Stimulated activated CD8-positive, alpha-beta memory T cell treated with anti-CD3 and anti-CD28 coated beads, Interleukin-4, amount 100 ng/mL, for 1 hour (primary cell): ENCODE measurements around the gene PYGM.

Experiments used
- DNase-seq, 2 donors: peaks; one replicate each; pipeline ENCODE4 v3.0.0-alpha.2; 2020; ENCODE audit warnings: low read depth in 2 of 2, low spot score in 1 of 2

PYGM gene

DNA sequence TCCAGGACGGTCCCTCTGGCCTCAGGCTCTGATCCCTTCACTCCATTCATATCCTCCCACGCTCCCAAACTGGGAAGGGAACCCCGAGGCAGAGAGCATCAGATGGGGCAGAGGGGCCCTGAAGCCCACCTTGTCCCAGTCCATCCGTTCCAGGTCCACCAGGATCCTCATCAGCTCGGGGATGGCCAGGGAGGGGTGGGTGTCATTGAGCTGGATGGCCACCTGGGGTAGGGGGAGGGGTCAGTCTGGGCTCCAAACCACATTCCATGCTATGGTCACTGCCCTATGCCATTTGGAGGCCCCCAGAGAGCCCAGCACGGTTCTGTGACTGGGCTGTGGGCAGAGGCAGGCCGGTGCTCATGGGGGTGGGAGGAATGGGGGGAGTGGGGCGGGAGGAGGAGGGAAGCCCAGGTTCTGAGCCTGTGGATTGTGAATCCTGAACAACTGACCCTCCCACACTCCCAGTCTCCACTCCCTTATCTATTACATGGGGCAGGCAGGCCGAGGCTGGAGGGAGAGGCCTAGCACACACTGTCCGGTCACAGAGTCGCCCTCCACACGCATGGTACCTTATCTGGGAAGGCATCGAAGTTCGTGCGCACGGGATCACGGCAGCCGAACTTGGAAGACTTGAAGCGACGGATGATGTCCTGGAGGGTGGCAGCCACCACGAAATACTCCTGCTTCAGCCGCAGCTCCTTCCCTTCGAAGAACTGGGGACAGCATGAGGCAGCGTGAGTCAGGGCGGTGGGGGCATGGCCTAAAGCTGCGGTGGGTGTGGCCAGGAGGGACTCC lies 5.5 kb downstream of the PYGM start:
- no peak for DNase-seq

DNA sequence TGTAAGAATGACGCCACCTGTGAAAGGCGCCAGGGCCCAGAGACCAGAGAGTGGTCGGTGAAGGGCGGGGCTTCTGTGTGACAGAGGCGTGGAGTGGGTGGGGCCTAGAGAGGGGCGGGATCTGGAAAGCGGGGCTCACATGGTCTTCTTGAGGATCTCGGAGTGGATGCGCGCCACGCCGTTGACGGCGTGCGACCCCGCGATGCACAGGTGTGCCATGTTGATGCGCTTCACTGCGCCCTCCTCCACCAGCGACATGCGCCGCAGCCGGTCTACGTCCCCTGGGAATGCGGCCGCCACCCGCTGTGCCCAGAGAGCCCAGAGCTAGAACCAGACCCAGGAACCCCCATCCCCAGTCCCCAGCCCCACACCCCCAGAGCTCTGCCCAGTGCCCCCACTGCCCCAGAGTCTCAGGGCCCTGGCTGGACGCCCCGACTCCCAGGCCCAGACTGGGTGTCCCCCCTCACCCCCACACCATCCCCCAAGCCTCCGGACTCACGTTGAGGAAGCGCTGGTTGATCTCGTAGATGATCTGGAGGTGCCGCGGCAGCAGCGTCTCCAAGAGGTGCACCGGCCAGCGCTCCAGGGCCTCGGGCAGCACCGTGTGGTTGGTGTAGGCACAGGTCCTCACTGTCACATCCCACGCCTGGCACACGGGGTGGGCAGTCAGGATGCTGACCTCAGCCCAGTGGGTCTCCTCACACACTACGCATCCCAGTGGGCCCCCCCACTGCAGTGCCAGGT lies 6.2 kb downstream of the PYGM start:
- no peak for DNase-seq

DNA sequence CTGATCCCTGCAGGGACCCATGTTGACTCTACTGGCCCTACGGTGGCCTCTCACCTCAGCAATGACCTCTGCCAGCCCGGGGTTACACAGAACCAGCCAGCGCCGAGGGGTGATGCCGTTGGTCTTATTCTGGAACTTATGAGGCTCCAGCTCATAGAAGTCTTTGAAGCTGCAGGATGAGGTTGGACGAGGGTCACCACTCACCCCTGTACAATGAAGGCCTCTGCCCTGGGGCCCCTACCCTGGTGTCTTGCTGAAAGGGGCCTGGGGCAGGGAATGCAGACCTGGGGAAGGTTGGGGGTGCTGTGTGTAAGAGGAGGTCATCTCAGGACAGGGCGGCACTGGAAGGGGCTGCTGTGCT lies 6.8 kb downstream of the PYGM start:
- DNase-seq, result no peak

DNA sequence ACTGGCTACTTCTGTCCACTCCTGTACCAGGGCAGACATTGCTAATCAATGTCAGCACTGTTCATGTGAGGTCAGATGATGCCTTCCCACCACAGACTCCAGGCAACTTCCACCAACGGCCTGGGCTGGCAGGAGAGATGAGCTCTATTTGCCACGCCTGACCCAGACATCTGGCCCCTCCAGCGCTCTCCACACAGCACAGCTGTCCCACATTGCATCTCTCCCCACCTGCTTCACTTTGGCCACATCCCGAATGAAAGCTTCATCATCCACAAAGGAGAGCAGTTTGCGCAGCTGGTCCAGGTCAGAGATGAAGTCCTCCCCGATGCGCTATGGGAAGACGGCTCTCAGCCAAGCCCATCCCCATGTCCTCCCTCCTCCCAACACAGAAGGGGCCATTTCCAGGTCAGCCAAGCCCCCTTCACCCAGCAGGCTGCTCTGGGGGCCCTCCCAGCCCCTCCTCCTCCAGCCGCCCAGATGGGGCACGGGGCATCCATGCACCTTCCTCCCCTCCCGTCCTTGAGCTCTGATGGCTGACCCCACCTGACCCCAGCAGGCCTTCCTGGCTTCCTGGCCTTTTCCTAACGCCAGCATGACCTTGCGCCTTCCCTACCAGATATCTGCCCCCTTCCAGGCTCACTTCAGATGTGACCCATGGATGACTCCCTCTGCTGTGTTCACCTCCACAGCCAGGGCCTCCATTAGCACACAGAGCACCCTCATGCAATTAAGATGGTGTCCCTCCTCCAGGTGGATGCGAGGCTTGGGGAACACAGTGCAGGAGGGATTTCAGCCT lies 7.4 kb downstream of the PYGM start:
- DNase-seq, result no peak

DNA sequence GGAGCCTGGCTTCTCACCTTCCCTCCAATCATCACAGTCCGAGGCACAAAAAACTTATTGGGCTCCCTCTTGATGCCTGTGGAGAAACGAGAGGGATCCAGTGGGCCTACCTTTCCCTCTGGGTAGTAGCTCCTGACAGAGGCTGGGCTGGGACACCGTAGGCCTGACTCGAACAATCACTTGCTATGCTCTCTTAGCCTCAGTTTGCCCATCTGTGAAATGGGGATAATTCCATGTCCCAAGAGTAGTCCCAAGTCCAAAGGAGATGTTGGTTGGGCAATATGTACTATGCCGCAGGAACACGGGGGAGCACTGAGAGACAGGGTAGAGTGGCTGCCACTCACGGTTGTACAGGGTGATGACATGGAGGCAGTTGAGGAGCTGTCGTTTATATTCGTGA lies 8.2 kb downstream of the PYGM start:
- no peak for DNase-seq

DNA sequence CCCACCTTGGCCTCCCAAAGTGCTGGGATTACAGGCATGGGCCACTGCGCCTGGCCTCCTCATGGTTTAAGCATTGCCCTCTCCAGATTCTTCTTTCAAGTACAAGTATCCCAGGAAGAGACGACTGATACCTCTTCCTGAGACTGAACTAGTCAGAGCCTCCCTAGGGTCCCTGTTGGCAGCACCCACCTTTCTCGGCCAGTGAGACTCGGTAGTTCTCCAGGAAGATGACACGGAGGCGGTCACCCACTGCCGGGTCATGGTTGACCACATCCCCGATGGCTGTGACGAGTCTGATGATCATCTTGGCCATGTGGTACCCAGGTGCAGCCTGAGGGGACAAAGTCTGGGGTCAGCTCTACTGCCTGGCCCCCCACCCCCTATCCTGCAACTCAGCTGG lies 8.6 kb downstream of the PYGM start:
- DNase-seq, result no peak

DNA sequence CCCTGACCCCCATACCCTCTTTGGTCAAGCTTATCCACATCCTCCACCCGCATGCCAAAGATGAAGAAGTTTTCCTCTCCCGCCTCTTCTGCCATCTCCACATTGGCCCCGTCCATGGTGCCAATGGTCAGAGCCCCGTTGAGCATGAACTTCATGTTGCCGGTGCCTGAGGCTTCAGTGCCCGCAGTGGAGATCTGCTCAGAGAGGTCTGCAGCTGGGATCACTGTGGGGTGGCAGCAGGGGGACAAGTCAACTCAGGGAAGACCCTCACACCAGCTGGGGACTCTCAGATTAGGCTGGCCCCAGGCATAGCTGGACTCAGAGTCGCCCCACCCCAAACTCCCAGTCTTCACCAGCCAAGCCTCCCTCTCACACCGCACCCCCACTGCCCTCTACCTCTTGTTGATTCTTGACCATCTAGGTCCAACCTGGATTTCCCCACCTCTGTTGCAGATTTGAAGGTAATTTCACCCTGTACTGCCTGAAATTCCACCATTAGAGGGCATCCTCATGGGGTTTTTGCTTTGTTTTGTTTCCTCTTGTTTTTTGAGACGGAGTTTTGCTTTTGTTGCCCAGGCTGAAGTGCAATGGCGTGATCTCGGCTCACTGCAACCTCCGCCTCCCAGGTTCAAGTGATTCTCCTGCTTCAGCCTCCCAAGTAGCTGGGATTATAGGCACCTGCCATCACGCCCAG lies 9.3 kb downstream of the PYGM start:
- no peak for DNase-seq

DNA sequence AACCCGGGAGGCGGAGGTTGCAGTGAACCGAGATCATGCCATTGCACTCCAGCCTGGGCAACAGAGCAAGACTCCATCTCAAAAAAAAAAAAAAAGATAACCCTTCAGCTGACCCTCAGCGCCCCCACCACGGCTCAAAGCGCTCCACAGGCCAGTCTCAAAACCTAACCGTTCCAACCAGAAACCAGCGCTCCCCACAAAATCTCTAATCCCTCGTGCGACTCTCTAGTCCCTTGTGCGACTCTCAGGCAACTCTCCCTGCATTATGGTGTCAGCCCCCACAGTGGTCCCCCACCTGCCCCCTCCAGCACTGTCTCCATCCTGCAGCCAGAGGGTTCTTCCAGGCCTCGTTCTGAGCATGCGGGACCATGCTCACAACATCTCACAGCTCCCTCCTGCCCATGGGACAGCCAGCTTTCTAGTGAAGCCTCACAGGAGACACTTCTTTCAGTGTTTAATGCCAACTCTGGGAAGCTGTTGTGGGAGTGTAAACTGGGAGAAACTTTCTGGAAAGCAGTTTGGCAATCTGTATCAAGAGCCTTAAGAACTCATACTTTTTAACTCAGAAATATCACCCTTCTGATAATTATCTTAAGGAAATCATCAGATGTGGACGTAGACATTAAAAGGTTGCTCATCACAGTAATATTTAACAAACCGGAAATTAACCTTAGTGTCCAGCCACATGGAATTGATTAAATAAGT lies 11.7 kb downstream of the PYGM start:
- no peak for DNase-seq

DNA sequence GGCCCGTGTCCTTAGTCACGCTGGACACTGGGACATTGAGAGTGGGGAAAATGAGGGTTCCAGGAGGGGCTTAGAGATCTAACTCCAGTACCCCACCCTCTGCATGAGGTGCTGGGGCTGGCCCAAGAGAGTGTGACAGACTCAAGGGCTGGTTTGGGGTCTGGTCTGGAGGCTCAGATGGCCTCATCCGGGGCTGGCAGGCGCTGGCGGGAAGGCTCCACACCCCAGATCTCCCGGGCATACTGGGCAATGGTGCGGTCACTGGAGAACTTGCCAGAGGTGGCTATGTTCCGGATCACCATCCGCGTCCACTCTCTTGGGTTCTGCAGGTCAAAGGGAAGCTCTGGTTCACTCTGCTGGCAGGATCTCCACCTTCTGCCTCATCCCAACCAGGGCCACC lies 13.3 kb downstream of the PYGM start:
- no peak for DNase-seq

DNA sequence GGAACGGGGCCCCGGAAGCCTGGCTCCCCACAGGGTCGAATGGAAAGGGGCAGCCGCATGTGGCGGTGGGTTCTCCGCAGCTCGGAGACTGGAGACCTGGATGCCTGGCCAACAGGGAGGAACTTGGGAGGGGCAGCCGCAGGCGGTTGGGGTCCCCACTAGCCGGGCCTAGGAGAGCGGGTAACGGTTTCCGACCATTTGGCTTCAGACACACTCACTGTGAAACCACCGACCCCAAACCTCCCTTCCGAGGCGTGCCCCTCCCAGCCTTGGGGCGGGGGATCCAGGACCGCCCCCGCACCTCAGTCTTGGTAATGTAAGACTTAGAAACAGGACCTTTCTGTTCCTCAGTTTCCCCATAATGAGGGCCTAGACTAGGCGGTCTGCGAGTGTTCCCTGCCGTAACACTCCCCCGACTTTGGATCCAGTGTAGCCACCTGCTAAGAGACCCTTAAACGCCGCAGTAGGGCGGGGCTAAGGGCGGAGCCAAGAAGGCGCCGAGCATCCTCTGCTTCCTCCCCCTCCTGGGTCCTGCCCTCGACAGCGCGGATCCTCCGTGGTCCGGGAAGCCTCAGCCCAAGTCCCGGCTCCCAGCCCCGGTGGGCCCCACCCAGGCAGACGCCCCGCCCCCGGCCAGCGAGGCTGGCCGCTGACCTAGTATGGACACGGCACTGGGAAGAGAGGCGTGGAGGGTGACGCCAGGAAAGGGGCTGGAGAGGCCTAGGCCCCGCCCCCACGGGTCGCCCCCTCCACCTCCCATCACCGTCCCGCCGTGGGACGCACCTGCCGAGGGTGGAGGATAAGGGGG lies 14.0 kb downstream of the PYGM start:
- peak; percentile 57 to 62 for DNase-seq

DNA sequence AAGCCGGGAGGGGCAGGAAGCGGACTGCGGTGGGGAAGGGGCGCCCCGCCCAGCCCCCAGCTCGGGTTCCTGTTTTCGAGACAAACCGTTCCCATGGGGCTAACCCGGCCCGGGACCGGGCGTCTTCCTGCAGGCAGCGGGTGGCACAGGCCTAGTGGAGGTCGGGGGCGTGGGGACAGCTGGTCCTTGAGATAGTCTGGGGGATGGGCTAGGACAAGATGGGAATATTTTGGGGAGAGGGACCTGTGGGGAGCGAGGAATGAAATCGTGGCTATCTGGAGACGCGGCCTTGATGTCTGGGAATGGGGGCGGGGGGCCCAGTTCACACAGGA lies 14.6 kb downstream of the PYGM start:
- DNase-seq, result peak; percentile 45 to 66

DNA sequence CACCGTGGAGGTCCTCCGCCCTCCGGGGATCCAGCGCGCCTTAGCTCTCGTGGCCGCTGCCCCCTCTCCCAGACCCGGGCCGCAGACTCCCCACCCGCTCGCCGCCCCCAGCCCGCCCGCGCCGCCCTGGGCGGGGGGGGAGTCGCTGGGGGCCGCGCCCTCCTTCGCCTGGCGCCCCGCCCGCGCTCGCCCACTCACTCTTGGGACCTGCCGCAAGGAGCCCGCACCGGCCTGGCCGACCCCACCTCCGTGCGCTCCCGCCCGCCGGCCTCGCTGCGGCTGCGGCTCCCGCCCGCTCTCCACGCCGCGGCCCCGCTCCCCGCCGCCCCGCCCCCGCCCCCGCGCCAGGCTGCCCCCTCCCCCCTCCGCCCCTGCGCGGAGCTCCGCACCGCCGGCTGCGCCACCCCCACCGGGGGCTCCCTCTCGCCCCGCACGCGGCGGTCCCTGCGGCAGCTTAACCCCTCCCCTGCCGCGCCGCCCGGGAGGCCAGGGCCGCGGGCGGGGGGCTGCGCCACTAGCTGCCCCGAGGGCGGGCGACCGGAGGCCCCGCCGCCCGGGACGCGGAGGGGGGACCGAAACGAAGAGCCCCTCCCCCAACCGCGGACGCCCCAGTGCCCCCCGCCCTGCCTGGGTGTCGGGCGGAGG lies 15.1 kb downstream of the PYGM start:
- DNase-seq, result no peak

DNA sequence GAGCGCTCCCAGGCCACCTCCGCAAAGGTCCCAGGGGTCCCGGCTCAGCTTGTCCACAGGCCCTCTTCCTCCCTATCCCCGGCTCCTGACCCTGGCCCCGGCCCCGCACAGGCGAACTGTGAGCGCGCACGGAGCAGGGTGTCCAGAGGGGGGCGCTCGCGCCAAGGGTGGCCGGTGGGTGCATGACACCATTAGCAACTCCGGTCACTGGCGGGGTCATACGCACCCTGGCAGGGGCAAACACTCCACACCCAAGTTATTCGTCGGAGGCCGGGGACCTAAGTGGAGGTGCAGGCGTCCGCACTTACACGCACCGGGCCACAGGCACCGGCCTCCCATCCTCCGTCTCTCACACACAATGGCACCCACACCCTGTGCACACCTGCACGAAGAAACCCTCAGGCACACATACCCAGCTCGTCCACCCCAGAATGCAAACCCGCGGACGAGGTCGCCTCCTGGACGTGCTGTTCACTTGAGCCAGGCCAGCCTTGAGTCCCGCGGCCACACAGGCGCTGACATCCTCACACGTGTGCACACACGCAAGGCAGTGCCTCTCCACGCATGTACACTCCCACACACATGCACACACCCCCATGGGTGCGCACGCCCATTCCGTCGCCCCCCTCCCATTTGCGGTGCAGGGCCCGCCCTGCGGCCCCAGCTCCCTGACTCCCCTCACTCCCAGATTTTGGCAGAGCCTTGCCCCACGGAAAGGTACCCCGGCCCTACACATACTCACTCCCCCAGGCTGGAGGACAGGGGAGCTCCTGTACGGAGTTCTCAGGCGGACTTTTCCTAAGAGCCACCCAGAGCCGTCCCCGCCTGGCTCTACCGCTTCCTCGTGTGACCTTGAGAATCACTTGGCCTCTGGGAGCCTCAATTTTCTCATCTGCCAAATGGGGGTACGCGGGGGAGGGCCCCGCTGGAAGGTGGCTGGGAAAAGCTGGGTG lies 15.9 kb downstream of the PYGM start, which contains the start of gene RASGRP2:
Gene RASGRP2 (minus strand): TSS at position 552 of the 953 bp plus-strand sequence. CDS start 1,276 bp downstream, outside the sequence.
- DNase-seq, result peak; percentile 73 to 74

DNA sequence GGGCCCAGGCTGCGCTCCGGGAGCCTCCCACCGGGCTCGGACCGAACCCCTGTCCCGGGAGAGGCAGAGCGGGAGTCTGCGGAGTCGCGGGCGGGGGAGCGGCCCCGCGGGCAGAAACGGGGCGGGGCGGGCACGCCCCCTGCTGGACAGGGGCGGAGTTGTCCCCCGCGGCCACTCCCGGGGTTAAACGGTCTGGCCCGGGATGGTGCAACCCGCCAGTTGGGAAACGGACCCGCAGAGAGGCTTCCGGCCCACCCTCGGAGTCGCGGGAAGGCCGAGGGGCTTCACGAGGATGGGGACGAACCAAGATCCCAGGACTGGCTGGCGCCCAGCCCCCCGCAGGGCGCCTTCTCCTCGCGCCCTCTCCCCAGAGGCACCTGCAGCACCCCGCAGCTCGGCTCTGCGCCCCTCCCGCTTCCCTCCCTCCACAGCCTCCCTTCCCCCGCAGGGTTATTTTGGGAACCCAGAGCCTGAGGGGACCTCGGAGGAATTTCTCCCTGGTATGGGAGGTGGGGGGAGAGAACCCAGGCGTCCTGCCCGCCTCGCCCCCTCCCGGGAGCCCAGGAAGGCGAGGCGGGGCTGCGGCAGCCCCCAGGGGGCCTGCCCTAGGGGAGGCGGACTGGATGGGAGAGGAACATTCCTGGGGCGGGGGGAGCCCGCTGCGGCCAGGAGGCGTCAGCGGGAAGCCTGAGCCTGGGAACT lies 16.7 kb downstream of the PYGM start:
- DNase-seq, result peak; percentile 61 to 70

DNA sequence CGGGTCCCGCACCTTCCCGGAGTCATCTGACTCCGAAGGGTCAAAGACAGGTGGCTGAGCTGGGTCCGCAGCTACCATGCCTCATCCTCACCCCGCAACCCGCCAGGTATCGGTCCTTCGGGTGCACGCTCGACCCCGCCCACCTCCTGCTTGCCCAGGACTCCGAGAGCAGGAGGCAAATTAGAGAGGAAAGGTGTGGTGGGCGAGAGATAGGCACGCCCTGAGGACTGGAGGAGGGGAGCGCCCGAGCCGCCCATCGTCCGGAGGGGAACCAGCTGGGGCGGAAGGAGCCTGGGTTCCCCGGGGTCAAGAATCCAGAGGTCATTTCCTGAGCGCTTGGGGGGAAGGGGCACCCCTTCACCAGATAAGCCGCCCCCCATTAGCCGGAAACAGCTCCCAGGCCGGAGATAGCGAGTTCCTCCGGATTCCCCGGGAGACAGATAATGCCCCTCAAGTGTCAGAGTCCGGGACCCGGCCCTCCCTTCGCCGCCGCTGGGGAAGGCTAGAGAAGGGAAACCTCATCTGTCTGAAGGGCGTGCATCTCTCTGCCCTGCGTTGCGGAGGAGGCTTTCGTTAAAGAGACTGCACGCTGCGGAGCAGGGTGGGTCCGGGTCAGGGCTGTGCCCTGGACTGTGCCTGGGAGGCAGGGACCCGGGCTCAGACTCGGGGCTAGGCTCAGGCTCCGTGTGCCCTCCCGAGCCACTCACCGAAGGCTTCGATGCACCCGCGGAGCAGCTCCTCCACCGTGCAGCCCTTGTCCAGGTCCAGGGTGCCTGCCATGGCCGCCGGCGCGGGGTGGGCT lies 17.5 kb downstream of the PYGM start:
- no peak for DNase-seq

DNA sequence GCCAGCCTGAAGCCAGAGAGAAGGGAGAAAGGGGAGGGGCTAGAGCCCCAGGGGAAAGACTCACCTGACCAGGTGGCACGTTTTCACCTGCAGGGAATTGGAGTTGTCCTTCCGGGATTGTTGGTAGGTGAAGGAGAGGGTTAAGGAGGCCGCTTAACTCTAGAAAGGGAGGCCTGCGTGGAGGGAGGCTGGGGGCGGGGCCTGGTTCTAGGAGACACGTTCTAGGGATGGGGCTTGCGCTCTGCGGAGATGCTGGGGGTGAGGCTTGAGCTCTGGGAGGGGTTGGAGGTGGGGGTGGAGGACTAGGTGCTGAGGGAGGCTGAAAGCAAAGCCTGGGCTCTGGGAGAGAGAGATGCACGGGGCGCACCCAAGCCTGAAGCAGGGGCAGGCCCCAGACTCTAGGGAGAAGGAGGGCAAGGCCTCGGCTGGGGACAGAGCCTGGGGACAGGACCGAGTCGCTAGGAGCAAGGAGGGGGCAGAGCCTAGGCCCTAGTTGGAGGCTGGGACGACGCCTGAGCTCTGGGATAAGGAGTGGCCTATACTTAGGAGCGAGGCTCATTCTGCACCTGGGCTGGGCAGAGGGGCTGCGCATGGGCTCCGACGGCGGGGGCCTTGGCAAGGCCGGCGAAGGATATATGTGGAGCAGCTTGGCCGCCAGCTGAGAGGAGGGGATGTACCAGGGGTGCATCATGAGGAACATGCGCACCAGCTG lies 18.2 kb downstream of the PYGM start:
- no peak for DNase-seq
